Activated CD4-positive, alpha-beta T cell treated with anti-CD3 and anti-CD28 coated beads, Interleukin-2, amount 10 ng/mL, durations not matched to agents 7 days and 5 days (primary cell): ENCODE measurements around the gene RHEBL1. TPM values are rescaled to one million over a fixed set of nuclear protein-coding genes. Genes with fewer than 3 reads are reported as not detected.
A peak's percentile ranks its signal among the peaks of the same experiment; 100 is the strongest.

ENCODE experiments used
- CTCF ChIA-PET: fragments of 350-600 bp; sonication (Branson Sonifier 250); formaldehyde crosslinking; loops from one replicate; lab custom pipeline; 2021; ENCODE audit warnings: antibody characterized with exemption; lab: Charles Lee
- POLR2A ChIA-PET: fragments of 350-600 bp; sonication (Branson Sonifier 250); formaldehyde crosslinking; loops from one replicate; lab custom pipeline; 2021; ENCODE audit warnings: antibody characterized with exemption; lab: Charles Lee
- DNase-seq: peaks from one replicate; pipeline ENCODE4 v3.0.0-alpha.2; 2020
- H3K27ac Mint-ChIP-seq: one replicate; pipeline ENCODE4 v1.8.0; 2021; ENCODE audit warnings: mild to moderate bottlenecking, moderate library complexity, mixed read lengths
- H3K27me3 Mint-ChIP-seq: one replicate; pipeline ENCODE4 v1.8.0; 2021; ENCODE audit warnings: mixed read lengths
- H3K36me3 Mint-ChIP-seq: one replicate; pipeline ENCODE4 v1.8.0; 2021; ENCODE audit warnings: low read depth, mixed read lengths
- H3K4me1 Mint-ChIP-seq: one replicate; pipeline ENCODE4 v1.8.0; 2021; ENCODE audit warnings: mixed read lengths
- H3K4me3 Mint-ChIP-seq: one replicate; pipeline ENCODE4 v1.8.0; 2021; ENCODE audit warnings: mild to moderate bottlenecking, moderate library complexity, mixed read lengths
- H3K9me3 Mint-ChIP-seq: one replicate; pipeline ENCODE4 v1.8.0; 2021; ENCODE audit warnings: mixed read lengths
- total RNA-seq, 2 experiments: library from RNA; stranded (reverse); gene quantifications; one replicate each; pipeline ENCODE4 v1.2.3, GENCODE V29; 2021

The RHEBL1 gene
- total RNA-seq, 2 experiments from 2014 or later, result 4.6 to 6.4 TPM

DNA sequence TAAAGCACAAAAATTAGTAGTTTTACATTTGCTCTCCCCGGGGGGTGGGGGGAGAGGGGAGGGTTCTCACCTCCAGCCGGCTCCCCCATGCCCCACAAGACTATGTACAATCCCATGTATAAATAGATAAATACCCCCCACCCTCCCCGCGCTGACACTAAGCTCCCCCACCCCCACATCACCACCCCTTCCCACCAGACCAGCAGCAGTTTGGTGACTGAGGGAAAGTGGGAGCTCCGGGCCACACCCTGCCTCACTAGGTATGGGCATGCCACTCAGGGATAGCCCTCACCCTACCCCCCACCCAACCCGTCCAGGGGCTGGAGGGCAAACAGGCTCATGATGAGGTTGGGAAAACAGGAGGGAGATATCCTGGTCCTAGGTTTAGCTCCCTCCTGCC, 49.3 kb downstream of the RHEBL1 start:
- H3K27me3 Mint-ChIP-seq, result no peaks in the 10 kb centered on the region
- H3K27ac Mint-ChIP-seq, result no peak overlapping the region
- H3K4me1 Mint-ChIP-seq, result peaks cover 36% of the 10 kb centered on the region
- POLR2A ChIA-PET, result no interaction called here
- no peak for DNase-seq
- H3K36me3 Mint-ChIP-seq, result peaks cover 39% of the 10 kb centered on the region
- CTCF ChIA-PET, result interaction anchor here (0.7 to 3.0 kb wide), 15 partner anchors 9 to 111 kb away, joined by 3 to 17 read pairs (median 4); partner anchors contain the start of genes DDN, FKBP11, RHEBL1 and TUBA1B
- no peaks in the 10 kb centered on the region for H3K9me3 Mint-ChIP-seq
- no peak overlapping the region for H3K4me3 Mint-ChIP-seq

GRCh38 chr12:49019443-49020324, 50.1 kb downstream of the RHEBL1 start:
- Mint-ChIP-seq H3K4me3 (peak overlapping the region; percentile 95), H3K27me3 (no peaks in the 10 kb centered on the region), H3K27ac (peak overlapping the region; percentile 99), H3K9me3 (no peaks in the 10 kb centered on the region), H3K4me1 (peaks cover 40% of the 10 kb centered on the region), H3K36me3 (peaks cover 35% of the 10 kb centered on the region)
- ChIA-PET POLR2A (no interaction called here), CTCF (interaction anchor here (0.5 to 3.0 kb wide), 19 partner anchors 10 to 270 kb away, joined by 3 to 17 read pairs (median 4); partner anchors contain the start of genes DDN, FKBP11, RHEBL1 and TUBA1B)
- DNase-seq, result peak; percentile 54

DNA sequence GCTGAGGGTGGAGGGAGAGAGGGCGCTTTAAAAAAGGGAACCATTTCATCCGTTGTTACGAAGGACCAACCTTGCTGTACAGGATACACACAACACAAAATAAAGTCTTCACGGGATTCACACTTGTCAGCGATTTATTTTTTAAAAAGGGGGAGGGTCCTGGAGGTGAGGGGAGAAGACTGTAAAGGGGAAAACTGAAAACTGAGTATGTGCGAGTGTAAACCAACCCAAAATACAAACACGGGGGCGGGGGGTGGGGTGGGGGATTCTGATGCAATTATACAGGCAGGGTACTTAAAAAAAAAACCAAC, 50.7 kb downstream of the RHEBL1 start:
- POLR2A ChIA-PET, result no interaction called here
- CTCF ChIA-PET, result interaction anchor here (0.5 to 3.0 kb wide), 11 partner anchors 11 to 271 kb away, joined by 3 to 17 read pairs (median 4); partner anchors contain the start of genes DDN and FKBP11

GRCh38 chr12:49018261-49019119, 51.3 kb downstream of the RHEBL1 start, which contains the start of gene PRKAG1:
PRKAG1 (minus strand) TSS chr12:49018776; CDS start chr12:49018740, 36 bp downstream.
- peaks cover 33% of the 10 kb centered on the region for H3K36me3 Mint-ChIP-seq
- H3K27me3 Mint-ChIP-seq, result no peaks in the 10 kb centered on the region
- H3K4me1 Mint-ChIP-seq, result peaks cover 43% of the 10 kb centered on the region
- ChIA-PET POLR2A (no interaction called here), CTCF (interaction anchor here (0.5 to 3.0 kb wide), 11 partner anchors 11 to 165 kb away, joined by 3 to 17 read pairs (median 5); partner anchors contain the start of gene DDN)
- H3K9me3 Mint-ChIP-seq, result no peaks in the 10 kb centered on the region
- H3K4me3 Mint-ChIP-seq, result peak within 1 kb of the TSS; percentile 95
- DNase-seq, result peak; percentile 97
- peak within 1 kb of the TSS; percentile 99 for H3K27ac Mint-ChIP-seq

More for the DNA sequence above, 50.7 kb downstream of the RHEBL1 start:
- Mint-ChIP-seq H3K9me3 (no peaks in the 10 kb centered on the region), H3K4me3 (peak overlapping the region; percentile 95), H3K36me3 (peaks cover 34% of the 10 kb centered on the region), H3K27ac (peak overlapping the region; percentile 99), H3K27me3 (no peaks in the 10 kb centered on the region), H3K4me1 (peaks cover 43% of the 10 kb centered on the region)
- no peak for DNase-seq

GRCh38 chr12:49017891-49018260, 51.9 kb downstream of the RHEBL1 start:
- Mint-ChIP-seq H3K27ac (peak overlapping the region; percentile 99), H3K27me3 (no peaks in the 10 kb centered on the region), H3K4me1 (peaks cover 43% of the 10 kb centered on the region), H3K9me3 (no peaks in the 10 kb centered on the region), H3K4me3 (peak overlapping the region; percentile 95), H3K36me3 (peaks cover 34% of the 10 kb centered on the region)
- ChIA-PET POLR2A (no interaction called here), CTCF (interaction anchor here (1.0 to 2.4 kb wide), 6 partner anchors 13 to 165 kb away, joined by 3 to 8 read pairs (median 6); no protein-coding TSS in a partner anchor)
- peak; percentile 33 for DNase-seq

DNA sequence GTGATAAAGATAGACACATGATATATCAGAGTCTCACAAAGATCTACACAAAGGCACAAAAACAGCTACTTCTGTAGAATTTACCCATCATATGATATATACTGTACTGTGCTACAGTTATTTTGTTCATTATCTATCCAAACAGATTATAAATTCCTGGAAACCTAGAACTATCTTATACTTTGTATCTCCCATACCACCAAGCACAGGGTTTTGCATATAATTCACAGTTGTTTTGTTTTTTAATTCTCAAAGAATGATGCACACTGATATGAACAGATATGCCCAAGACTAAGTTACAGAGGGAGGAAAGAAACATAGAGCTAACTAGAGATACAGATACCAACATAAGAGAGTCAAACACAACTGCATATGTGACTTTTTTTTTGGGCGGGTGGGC, 54.6 kb downstream of the RHEBL1 start:
- ChIA-PET POLR2A (no interaction called here), CTCF (interaction anchor here (1.2 to 5.0 kb wide), 4 partner anchors 10 to 28 kb away, joined by 3 to 36 read pairs (median 5); partner anchors contain the start of gene DDN)
- Mint-ChIP-seq H3K4me3 (no peak overlapping the region), H3K27me3 (no peaks in the 10 kb centered on the region), H3K27ac (no peak overlapping the region), H3K4me1 (peaks cover 43% of the 10 kb centered on the region), H3K36me3 (peaks cover 32% of the 10 kb centered on the region), H3K9me3 (no peaks in the 10 kb centered on the region)
- no peak for DNase-seq

Other genes starting within 250 kb of the RHEBL1 start
- 100 to 1,000 TPM; 143 to 144 TPM for gene DDX23, start 217.8 kb downstream of the RHEBL1 start, total RNA-seq
- gene RND1, start 204.1 kb downstream of the RHEBL1 start, total RNA-seq, result 1 to 10 TPM; 1.1 to 1.2 TPM
- gene FKBP11, start 144.5 kb downstream of the RHEBL1 start, total RNA-seq, result 10 to 100 TPM; 44.2 to 45.6 TPM
- 100 to 1,000 TPM in 1 of 2 experiments, 10 to 100 TPM in 1; 89.6 to 114 TPM for gene ARF3, start 112.5 kb downstream of the RHEBL1 start, total RNA-seq
- under 1 TPM; 0.52 to 0.99 TPM for gene WNT10B, start 98.2 kb downstream of the RHEBL1 start, total RNA-seq
- gene WNT1, start 91.7 kb downstream of the RHEBL1 start, total RNA-seq, result under 1 TPM; 0.17 to 0.29 TPM
- gene DDN, start 70.6 kb downstream of the RHEBL1 start, total RNA-seq, result under 1 TPM; 0.10 to 0.17 TPM
- 10 to 100 TPM; 62.5 to 65.5 TPM for gene PRKAG1, start 51.2 kb downstream of the RHEBL1 start, total RNA-seq
- 100 to 1,000 TPM in 1 of 2 experiments, 10 to 100 TPM in 1; 97.9 to 116 TPM for gene KMT2D, start 9.2 kb downstream of the RHEBL1 start, total RNA-seq
- under 1 TPM in 1 of 2 experiments, not detected in 1; 0.12 TPM for gene DHH, start 24.8 kb upstream of the RHEBL1 start, total RNA-seq
- gene LMBR1L, start 40.9 kb upstream of the RHEBL1 start, total RNA-seq, result 10 to 100 TPM; 60.3 to 62.3 TPM
- 1,000 to 10,000 TPM; 2,153 to 2,254 TPM for gene TUBA1B, start 61.4 kb upstream of the RHEBL1 start, total RNA-seq
- gene TUBA1A, start 119.1 kb upstream of the RHEBL1 start, total RNA-seq, result 100 to 1,000 TPM in 1 of 2 experiments, 10 to 100 TPM in 1; 94.8 to 109 TPM
- 100 to 1,000 TPM; 246 to 278 TPM for gene TUBA1C, start 195.1 kb upstream of the RHEBL1 start, total RNA-seq
- gene PRPH, start 225.2 kb upstream of the RHEBL1 start, total RNA-seq, result not detected